GM18508 (cell line): ENCODE measurements around the gene BBLN.
"Not testable (repeated sequence)": the region's sequence is repeated elsewhere in the genome, so short reads cannot be mapped to it uniquely, and the experiment has no call there.

Experiments
- ATAC-seq: cut with Tn5 transposase; IDR thresholded peaks from one replicate; pipeline ENCODE4 v1.9.1; 2021; ENCODE audit warnings: moderate number of reproducible peaks; ENCODE audit not compliant: insufficient read depth, unreplicated experiment

BBLN gene

GRCh38 chr9:128123451-128124080 lies 36.5 kb upstream of the BBLN start:
- no peak for ATAC-seq

DNA sequence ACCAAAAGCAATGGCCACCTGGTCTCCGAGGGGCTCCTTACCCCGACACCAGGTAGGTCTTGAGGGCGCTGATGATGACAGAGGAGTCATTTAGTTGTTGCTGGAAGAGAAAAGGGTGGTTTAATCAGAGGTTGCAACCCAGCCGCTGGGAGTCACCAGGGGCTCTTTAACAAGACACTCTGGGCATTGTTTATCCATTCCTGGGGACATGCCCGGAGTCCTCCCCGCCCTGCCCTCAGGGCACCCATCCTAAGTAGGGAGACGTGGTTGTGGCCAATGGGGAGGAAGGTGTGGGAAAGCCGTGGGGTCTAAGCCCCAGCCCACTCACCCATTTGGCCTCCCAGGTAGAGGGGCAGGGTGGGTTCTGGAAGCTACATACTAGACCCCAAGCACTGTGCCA lies 35.6 kb upstream of the BBLN start:
- ATAC-seq: no peak

- ATAC-seq: no peak
Measured at GRCh38 chr9:128124873-128125579, 35.0 kb upstream of the BBLN start.

DNA sequence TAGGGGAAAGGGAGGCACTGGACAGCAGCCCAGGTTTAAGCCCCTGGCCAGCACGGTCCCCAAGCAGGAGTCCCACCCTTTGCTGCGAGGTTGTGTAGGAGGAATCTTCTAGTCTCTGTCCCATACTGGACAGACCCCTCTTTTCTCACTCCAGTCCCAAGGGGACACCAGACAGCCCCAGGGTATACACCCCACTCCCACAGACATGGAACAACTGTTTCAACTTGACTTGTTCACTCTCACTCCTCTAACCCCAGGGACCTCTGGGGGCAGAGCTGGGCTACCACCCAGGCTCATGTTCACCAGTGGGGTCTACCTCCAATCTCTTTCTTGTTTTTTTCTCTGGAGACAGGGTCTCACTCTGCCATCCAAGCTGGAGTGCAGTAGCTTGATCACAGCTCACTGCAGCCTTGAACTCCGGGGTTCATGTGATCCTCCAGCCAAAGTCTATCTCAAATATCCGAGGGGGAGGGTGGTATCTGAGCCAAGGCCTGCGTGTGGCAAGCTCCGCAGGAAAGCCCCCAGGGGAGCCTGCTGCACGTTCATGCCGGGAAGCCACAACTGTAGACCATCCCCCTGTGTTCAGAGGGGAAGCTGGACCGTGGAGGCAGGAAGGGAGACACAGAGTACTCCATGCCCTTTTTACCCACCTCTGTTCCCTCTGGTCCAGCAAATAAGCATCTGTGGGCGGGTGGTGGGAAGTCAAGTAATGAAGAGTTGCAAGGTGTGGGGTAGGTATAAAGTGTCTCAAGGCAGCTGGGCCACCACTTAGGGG lies 34.3 kb upstream of the BBLN start:
- no peak for ATAC-seq

DNA sequence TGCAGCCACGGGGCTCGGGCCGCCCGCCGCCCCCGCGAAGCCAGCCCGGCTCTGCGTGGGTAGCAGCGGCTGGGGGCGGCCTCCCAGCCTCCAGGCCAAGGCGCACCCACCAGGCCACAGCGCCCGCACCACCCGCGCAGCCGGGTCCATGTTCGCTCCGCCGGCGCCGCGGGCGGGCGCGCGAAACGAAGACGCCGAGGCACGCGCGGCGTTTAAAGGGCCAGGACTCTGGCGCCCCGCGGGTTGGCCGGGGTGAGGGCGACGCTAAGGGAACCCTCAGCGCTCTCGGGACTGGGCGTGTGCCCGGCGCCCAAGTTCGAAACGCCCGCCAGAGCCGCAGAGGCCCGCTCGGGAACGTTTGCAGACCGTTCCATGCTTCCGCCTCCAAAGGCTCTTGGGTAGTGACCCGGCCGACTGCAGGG lies 32.5 kb upstream of the BBLN start, which contains the start of gene PTGES2:
PTGES2 (minus strand) TSS at position 162 of the 422 bp plus-strand sequence; CDS start at position 150, 12 bp downstream.
- no peak for ATAC-seq

- ATAC-seq: no peak
Measured at GRCh38 chr9:128127990-128128835, 31.9 kb upstream of the BBLN start.

DNA sequence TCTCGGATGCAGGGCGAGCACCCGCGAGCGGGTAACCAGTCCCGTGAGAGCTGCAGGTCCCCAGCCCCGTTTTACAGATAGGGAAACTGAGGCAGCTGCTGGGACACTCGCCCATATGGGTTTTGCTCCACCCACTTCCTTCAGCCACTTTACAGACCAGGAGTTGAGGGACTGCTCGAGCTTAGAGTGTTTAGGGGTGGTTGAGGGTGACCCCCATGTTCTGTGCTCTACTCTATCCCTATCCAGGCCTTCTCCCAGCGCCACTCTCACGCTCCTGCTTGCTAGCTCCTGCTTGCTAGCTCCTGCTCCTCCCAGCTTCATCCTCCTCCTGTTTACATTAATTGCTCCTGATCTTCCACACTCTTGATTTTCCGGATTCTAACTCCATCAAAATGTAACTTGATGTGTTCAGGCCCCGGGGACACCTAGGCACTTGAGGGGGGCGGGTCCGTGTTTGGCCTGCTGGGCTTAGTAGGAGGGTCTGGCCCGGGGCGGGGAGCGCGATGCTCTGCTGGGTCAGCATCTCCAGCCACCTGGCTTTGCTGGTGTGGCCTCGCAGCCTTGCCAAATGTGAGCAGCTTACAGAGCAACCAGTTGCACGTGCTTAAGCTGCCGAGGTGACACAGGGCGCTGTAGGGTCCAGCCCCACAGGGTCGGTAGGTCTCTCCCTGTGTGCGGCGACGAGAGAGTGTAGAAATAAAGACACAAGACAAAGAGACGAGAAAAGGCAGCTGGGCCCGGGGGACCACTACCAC lies 31.1 kb upstream of the BBLN start:
- ATAC-seq: no peak

GRCh38 chr9:128129976-128130590 lies 30.0 kb upstream of the BBLN start:
- not testable (repeated sequence) for ATAC-seq

DNA sequence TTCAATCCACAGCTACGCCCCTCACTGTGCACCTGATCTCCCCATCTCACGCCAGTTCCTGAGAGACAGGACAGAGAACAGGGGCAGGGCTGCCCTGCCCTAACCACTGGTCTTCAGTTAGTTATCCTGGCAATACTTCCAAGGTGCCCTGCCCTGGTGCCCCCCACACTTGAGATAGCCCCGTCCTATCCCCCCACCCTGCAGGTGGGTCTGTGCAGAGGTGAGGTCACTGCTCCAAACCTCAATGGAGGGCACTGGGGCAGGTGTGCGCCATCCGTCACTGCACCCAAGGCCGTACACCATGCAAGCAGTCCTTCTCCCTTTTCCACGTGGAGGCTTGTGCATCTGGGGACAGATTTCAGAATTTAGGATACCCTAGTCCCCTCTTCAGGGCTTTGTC lies 29.4 kb upstream of the BBLN start:
- ATAC-seq: not testable (repeated sequence)

DNA sequence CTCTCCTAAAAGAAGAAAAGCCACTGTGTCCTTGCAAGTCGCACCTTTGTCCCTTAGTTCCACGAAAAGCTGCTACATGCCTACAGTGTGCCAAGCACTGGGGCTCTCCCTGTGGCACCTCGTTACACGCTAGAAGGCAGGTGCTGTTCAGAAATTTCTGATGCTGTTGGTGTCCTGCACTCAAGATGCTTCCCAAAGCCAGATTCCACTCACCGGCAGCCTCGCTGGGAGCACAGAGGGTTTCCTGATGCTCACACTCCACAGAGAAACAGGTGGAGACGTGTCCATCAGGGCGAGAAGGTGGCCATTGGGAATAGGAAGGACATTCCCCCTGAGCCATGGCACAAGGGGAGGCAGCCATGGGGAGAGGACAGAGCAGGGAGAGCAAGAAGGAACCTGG lies 28.7 kb upstream of the BBLN start:
- not testable (repeated sequence) for ATAC-seq

DNA sequence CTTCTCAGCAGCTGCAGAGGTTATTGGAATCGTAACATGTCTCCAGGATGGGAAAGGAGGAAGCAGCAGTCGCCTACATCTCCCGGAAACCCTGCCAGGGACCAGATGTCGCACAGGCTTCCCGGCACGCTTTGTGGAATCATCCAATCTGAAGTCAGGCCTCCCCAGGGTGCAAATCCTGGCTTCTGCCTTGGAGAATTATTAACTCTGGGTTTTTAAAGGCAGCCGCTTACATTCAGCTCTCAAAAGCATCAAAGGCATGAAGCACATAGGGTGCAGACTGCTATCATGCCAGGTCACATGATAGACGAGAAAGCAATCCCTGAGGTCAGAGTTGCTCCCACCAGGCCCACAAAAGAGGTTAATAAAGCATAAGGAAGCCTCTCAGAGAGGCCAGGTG lies 27.9 kb upstream of the BBLN start:
- ATAC-seq: not testable (repeated sequence)

DNA sequence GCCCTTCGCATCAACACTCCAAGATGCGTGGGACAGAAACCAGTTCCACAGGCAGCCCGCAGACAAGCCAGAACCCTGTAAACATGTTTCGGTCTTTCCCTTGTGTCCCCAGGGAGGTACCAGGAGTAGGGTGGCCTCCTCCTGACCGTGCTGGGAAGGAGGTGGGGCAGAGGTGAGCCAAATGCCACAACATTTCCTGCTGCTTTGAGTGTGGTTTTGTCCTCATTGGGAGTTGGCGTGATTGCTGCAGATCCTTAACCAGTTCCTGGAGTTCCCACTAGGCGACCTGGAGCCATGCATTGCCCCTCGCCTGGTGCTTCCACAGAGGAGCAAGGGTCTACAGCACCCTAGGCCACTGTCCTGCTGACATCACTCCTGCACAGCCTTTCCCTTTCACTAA lies 24.5 kb upstream of the BBLN start:
- not testable (repeated sequence) for ATAC-seq

DNA sequence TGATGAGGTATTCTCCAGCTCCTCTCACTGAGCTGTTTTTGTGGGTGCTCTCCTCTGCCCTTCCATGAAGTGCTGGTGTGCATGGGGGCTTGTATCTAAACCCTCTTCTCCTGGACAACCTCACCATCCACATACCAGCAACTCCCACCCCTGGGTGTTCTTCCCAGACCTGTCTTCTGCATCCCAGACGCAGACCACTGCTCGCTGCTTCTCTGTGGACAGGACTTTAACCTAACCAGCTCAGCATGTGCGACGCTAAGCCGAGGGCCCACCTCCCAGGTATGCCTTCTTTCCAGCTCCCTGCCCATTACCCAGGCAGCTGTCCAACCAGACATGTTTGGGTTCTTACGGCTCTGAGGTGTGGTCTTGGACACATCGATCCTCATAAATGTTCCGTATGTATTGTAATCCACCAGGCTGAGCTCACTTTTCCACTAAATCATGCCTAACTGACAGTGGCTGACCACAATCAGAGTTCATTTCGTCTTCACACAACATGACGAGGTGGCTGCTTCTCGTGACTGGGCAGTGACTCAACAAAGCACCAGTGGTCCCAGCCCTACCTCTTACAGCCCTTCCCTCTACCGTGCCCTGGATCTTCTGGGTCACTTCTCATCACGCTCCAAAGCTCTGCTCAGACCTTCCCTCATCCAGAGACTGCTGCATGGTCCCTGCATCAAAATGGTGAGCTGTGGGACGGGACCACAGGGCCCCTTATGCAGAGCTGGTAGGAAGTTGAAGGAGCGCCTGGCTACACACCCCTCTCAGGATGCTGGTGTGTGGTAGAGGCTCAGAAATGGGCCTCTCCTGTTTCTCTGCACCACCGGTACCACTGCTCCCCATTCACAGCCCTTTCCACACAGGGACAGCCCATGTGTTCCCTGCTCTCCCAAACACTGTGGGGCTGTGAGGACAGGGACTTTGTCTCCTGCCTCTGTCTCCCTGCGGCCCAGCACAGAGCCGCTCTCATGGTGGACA lies 23.0 kb upstream of the BBLN start:
- no peak for ATAC-seq

DNA sequence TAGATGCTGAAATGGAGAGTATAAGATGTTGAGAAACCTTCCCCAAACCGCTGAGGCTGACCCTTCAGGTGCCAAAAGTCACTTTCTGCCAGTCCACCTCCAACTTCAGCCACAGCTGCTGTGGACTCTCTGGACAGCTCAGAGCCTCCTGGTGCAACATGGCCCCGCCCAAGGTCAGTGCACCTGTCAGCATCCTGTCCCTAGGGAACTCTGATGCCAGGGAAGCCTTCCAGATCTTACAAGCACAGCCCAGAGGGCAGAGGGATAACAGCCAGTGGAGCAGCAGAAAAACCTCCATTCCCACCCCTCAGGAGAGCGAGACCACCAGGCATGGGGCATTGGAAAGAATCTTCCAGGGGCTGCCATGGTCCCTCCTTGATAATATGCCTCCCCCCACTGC lies 22.1 kb upstream of the BBLN start:
- no peak for ATAC-seq

DNA sequence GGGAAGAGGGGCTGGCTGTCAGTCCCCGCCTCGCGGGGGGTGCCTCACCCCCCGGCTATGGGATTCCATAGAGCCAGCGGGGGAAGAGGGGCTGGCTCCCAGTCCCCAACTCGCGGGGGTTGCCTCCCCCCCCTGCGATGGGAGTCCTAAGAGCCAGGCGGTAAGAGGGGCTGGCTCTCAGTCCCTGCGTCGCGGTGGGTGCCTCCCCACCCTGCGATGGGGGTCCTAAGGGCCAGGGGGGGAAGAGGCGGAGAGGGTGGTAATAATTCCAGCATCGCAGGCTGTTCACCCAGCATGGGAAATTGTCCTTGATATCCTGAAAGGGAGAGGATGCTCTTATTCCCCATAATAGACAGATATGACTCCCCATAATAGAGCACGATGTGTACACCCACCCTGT lies 20.4 kb upstream of the BBLN start:
- no peak for ATAC-seq

DNA sequence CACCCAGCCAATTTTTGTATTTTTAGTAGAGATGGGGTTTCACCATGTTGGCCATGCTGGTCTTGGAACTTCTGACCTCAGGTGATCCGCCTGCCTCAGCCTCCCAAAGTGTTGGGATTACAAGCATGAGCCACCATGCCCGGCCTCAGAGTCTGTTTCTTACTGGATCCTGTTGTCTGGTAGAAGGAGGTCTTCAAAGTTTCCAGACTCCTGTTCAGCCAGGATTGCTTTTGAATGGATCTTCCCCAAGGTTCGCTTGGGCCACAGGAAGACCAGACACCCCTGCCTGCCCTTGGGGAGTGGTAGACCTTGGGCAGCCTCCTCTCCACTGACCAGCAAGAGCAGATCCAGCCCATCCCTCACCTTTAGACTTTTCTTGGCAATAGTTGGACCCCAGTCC lies 18.5 kb upstream of the BBLN start:
- ATAC-seq: no peak

GRCh38 chr9:128142061-128142460 lies 18.0 kb upstream of the BBLN start:
- ATAC-seq: no peak

DNA sequence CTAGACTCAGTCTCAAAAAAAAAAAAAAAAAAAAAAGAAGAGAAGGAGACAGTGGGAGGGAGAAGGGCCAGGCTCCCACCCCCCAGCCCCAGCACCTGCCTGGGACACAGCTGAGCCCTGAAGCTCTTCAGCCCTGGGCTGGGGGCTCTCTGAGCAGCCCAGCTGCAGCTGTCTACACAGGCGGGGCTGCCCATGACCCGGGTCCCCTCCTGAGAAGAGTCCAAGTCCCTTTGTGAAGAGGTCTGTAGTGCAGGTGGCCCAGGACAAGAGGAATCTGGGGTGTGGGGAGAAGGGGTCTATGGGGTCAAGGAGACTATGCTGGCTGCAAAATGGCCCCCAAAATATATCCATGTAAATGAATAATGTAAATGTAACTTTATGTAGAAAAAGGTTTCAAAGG lies 17.5 kb upstream of the BBLN start:
- no peak for ATAC-seq
